Right lobe of liver (tissue), 6 donors: Measurements from ENCODE around the gene JPT1. TPM values are rescaled to one million over a fixed set of nuclear protein-coding genes. Genes with fewer than 3 reads are reported as not detected.

Source experiments
- ATAC-seq, 4 donors: fragments of 200-7000 bp; cut with Tn5 transposase; one replicate each; pipeline ENCODE4 v1.9.1; 2020; ENCODE audit warnings: mild to moderate bottlenecking in 4 of 4, moderate library complexity in 4 of 4
- DNase-seq, 3 donors: peaks; one replicate each; pipeline ENCODE4 v3.0.0-alpha.2; 2020
- H3K27ac ChIP-seq, 3 donors: fragments of 200-600 bp; one replicate each; pipeline ENCODE4 v1.8.0; 2022
- H3K27me3 ChIP-seq, 2 donors: fragments of 200-600 bp; one replicate each; pipeline ENCODE4 v1.8.0; 2022
- H3K36me3 ChIP-seq, 4 donors: fragments of 200-600 bp; sonication (generic) in 1 of 4; one replicate each; pipeline versions ENCODE4 v1.5.1 to v1.8.0; 2017 to 2022; ENCODE audit warnings: control low read depth in 1 of 4
- H3K4me1 ChIP-seq, 4 donors: fragments of 200-600 bp; sonication (generic) in 1 of 4; one replicate each; pipeline versions ENCODE4 v1.5.1 to v1.8.0; 2017 to 2022; ENCODE audit warnings: control low read depth in 1 of 4
- H3K4me3 ChIP-seq, 3 donors: fragments of 200-600 bp; one replicate each; pipeline ENCODE4 v1.8.0; 2022
- H3K9me3 ChIP-seq, 4 donors: fragments of 200-600 bp; sonication (generic) in 1 of 4; one replicate each; pipeline versions ENCODE4 v1.5.1 to v1.8.0; 2017 to 2022; ENCODE audit warnings: control low read depth in 1 of 4
- POLR2A ChIP-seq: fragments of 450-650 bp; IDR thresholded peaks from one replicate; pipeline ENCODE4 v1.6.1; 2017; ENCODE audit warnings: antibody characterized with exemption, mild to moderate bottlenecking
- WGBS: methylation state at CpG from one replicate; pipeline ENCODE4 v1.1.6; 2018; ENCODE audit warnings: low coverage, low lambda C conversion rate; ENCODE audit not compliant: insufficient coverage; ENCODE audit errors: missing lambda C conversion rate; 5-methylcytosine and 5-hydroxymethylcytosine counted together
- intact Hi-C, 2 donors: fragments of 100-400 bp; cut with DNase I; formaldehyde crosslinking; loops; one replicate each; pipeline versions ENCODE4 v1.11.2 to v1.14.1; 2022
- total RNA-seq, 6 experiments: library from RNA; depleted of rRNA in 2 of 6; stranded (reverse); fragments of >200 nt in 2 of 6; fragmentation: NEBNext Ultra II Directional in 3 of 6; extraction: Animal tissue kit (Norgen Biotek cat#: 25700) in 3 of 6; gene quantifications; one replicate each; pipeline versions ENCODE4 v1.1.0 to v1.2.4, GENCODE V29; 2016 to 2023
- TF ChIP-seq, protein P1 (sequence below), 4 donors: fragments of 200-600 bp in 3 of 4; fragments of 450-650 bp in 1 of 4; IDR thresholded peaks; one replicate each; pipeline versions ENCODE4 v1.5.1 to v1.8.0; 2016 to 2022; ENCODE audit warnings: antibody characterized with exemption in 4 of 4, mild to moderate bottlenecking in 2 of 4
- donor health status: DM: no; HTN: yes; CAD: no.
- donor health status: DM: no; HTN: no; CAD: no.
- donor health status: DM: no; HTN: no; CAD: no.
- donor health status: DM: no; HTN: yes; CAD: no.
- donor health status: DM: no; HTN: yes; CAD: no.

JPT1 gene
- total RNA-seq, 6 experiments from 2014 or later, result 16.7 to 57.8 (median 29.5) TPM

DNA sequence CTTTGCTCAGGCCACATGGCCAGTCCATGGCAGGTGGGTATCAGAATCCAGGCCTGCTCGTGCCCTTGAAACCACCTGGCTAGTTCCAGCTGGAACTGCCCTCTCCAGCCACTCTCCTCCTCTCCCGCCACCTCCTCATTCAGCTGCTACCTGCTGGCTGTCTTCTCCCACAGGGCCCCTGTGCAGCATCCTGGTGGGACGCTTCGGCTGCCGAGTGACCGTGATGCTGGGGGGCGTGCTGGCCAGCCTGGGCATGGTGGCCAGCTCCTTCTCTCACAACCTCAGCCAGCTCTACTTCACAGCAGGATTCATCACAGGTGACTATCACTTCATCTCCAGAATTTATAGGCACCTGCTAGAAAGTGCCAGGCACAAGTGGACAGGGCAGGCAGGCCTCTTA is 56.4 kb downstream of the JPT1 start:
- Histone ChIP-seq H3K27me3 (no peaks in the 10 kb centered on the region), H3K27ac (no peak overlapping the region), H3K36me3 (no peaks in the 10 kb centered on the region), H3K4me3 (no peak overlapping the region), H3K9me3 (no peaks in the 10 kb centered on the region), H3K4me1 (peaks cover 0 to 6% (median 0%) of the 10 kb centered on the region in 4 donors)
- intact Hi-C loops, result no loop called here
- TF ChIP-seq, protein P1, sequence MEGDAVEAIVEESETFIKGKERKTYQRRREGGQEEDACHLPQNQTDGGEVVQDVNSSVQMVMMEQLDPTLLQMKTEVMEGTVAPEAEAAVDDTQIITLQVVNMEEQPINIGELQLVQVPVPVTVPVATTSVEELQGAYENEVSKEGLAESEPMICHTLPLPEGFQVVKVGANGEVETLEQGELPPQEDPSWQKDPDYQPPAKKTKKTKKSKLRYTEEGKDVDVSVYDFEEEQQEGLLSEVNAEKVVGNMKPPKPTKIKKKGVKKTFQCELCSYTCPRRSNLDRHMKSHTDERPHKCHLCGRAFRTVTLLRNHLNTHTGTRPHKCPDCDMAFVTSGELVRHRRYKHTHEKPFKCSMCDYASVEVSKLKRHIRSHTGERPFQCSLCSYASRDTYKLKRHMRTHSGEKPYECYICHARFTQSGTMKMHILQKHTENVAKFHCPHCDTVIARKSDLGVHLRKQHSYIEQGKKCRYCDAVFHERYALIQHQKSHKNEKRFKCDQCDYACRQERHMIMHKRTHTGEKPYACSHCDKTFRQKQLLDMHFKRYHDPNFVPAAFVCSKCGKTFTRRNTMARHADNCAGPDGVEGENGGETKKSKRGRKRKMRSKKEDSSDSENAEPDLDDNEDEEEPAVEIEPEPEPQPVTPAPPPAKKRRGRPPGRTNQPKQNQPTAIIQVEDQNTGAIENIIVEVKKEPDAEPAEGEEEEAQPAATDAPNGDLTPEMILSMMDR (IDR thresholded peaks at IDR 0.05), result no peak
- TF ChIP-seq POLR2A, result no peak
- no peak for ATAC-seq
- peak in 1 of 3 donors; percentile 46 for DNase-seq
- 89% methylated on average over 7 of the region's 7 CpGs for WGBS

DNA sequence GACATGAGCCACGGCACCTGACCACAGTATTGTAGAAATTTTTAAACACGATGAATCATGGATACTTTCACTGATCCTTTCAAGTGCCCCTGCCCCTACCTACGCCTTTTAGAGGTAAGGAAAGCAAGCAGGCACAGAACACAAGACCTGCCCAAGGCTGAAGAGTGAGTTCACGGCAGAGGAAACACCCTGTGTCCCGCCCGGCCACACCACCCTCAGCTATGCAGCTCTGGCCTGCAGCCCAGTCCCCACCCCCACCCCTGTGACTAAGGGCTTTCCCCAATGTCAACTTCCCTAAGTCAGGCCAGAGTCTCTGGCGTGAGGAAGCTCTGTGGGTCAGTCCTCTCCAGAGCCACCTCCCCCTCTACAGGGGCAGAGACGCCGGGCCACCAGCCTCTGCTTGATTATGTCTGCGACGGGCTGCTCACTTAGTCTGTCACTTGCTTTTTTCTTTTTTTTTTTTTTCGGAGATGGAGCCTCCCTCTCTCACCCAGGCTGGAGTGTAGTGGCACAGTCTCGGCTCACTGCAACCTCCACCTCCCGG is 58.2 kb downstream of the JPT1 start:
- H3K36me3 ChIP-seq, result no peaks in the 10 kb centered on the region
- ATAC-seq (peak; percentile 72 to 87 (median 80)), DNase-seq (peak; percentile 67 to 82 (median 80))
- peaks cover 0 to 12% (median 3%) of the 10 kb centered on the region in 4 donors for H3K4me1 ChIP-seq
- no peaks in the 10 kb centered on the region for H3K27me3 ChIP-seq
- H3K4me3 ChIP-seq, result no peak overlapping the region
- H3K27ac ChIP-seq, result no peak overlapping the region
- H3K9me3 ChIP-seq, result no peaks in the 10 kb centered on the region
- TF ChIP-seq POLR2A, result no peak
- TF ChIP-seq, protein P1 (IDR thresholded peaks at IDR 0.05), result no peak
- intact Hi-C loops, result no loop called here
- WGBS, result 28% methylated on average over 11 of the region's 14 CpGs

DNA sequence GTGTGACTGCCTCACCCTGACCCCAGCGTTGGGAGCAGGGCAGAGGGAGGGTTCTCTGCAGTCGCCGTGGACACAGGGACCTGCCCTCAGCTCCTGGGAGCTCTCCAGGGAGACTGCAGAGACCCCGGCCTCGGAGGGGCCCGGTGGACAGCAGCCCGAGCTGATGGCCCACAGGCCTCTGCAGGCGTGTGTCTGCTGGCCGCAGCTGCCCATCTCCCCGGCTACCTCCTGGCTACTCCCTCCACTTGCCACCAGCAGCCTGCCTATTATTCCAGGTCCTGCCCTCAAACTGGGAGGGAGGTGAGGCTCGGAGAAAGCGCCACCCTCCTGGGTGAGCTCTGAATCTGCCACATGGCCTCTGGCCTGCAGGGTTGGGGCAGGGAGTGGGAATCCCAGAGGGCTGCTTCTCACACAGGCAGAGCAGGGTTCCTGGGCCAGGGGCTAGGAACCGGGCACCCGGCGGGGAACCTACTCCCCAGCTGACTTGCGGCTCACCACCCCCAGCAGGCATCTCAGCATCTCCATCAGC is 59.4 kb downstream of the JPT1 start:
- DNase-seq, result peak in 1 of 3 donors; percentile 44
- no peak overlapping the region for H3K4me3 ChIP-seq
- H3K9me3 ChIP-seq, result no peaks in the 10 kb centered on the region
- TF ChIP-seq POLR2A, result no peak
- TF ChIP-seq, protein P1 (IDR thresholded peaks at IDR 0.05), result no peak
- H3K4me1 ChIP-seq, result peaks cover 0 to 18% (median 6%) of the 10 kb centered on the region in 4 donors
- H3K36me3 ChIP-seq, result no peaks in the 10 kb centered on the region
- H3K27me3 ChIP-seq, result no peaks in the 10 kb centered on the region
- intact Hi-C loops, result no loop called here
- no peak overlapping the region for H3K27ac ChIP-seq
- no peak for ATAC-seq
- WGBS, result no CpG with 5 or more reads among the region's 16 CpGs

DNA sequence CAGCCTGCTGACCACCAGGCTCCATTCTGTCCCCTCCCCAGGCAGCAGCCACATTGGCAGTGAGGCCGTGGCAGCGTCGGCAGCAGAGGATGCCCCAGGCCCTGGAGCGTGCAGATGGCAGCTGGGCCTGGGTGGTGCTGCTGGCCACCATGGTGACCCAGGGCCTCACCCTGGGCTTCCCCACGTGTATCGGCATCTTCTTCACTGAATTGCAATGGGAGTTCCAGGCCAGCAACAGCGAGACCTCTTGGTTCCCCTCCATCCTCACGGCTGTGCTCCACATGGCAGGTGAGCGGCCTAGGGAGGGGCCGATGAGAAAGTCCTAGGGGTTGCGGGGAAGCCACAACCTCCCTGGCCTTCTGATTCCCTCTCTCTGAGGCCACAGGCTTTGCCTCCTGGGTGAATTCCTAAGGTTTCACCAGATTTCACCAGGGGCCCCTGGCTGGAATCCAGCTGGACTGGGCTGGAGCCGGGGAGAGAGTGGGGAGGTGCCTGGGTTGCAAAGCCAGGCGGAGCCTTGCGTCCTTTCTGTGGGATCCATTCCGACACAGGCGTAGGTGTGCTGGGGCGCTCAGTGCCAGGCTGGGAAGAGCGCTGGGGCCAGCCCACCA is 60.7 kb downstream of the JPT1 start:
- H3K9me3 ChIP-seq, result no peaks in the 10 kb centered on the region
- H3K4me3 ChIP-seq, result no peak overlapping the region
- H3K27ac ChIP-seq, result no peak overlapping the region
- WGBS, result no CpG with 5 or more reads among the region's 18 CpGs
- DNase-seq (peak in 1 of 3 donors; percentile 42), ATAC-seq (no peak)
- intact Hi-C loops, result no loop called here
- H3K4me1 ChIP-seq, result peaks cover 0 to 18% (median 6%) of the 10 kb centered on the region in 4 donors
- TF ChIP-seq POLR2A, result no peak
- TF ChIP-seq, protein P1 (IDR thresholded peaks at IDR 0.05), result no peak
- H3K27me3 ChIP-seq, result no peaks in the 10 kb centered on the region
- H3K36me3 ChIP-seq, result no peaks in the 10 kb centered on the region
